ENCODE data around the gene BOD1L2.

BOD1L2 gene

GRCh38 chr18:57150081-57150480, 3.2 kb downstream of the BOD1L2 start:
- DNase-seq (ENCODE audit: low spot score), result no peak

GRCh38 chr18:57150828-57151227, 3.9 kb downstream of the BOD1L2 start:
- no peak for DNase-seq (ENCODE audit: low spot score)

- DNase-seq (ENCODE audit: low spot score), result no peak
These were observed 7.4 kb downstream of the BOD1L2 start for GRCh38 chr18:57154191-57154830.

- no peak for DNase-seq (ENCODE audit: low spot score)
These were observed 17.5 kb downstream of the BOD1L2 start for GRCh38 chr18:57164401-57164800.

- DNase-seq (ENCODE audit: low spot score), result no peak
These were observed 20.9 kb downstream of the BOD1L2 start for GRCh38 chr18:57167617-57168308.

- DNase-seq (ENCODE audit: low spot score), result no peak
These were observed 24.1 kb downstream of the BOD1L2 start for GRCh38 chr18:57171026-57171425.

- DNase-seq (ENCODE audit: low spot score), result no peak
These were observed 28.6 kb downstream of the BOD1L2 start for GRCh38 chr18:57175532-57175931.

GRCh38 chr18:57185434-57185833, 38.5 kb downstream of the BOD1L2 start:
- DNase-seq (ENCODE audit: low spot score), result no peak

GRCh38 chr18:57188851-57189557, 42.1 kb downstream of the BOD1L2 start:
- no peak for DNase-seq (ENCODE audit: low spot score)

- no peak for DNase-seq (ENCODE audit: low spot score)
These were observed 43.1 kb downstream of the BOD1L2 start for GRCh38 chr18:57190026-57190425.

GRCh38 chr18:57194070-57194469, 47.2 kb downstream of the BOD1L2 start:
- DNase-seq (ENCODE audit: low spot score), result no peak

- no peak for DNase-seq (ENCODE audit: low spot score)
These were observed 47.7 kb downstream of the BOD1L2 start for GRCh38 chr18:57194622-57195021.

GRCh38 chr18:57195341-57195740, 48.5 kb downstream of the BOD1L2 start:
- DNase-seq (ENCODE audit: low spot score), result no peak

- no peak for DNase-seq (ENCODE audit: low spot score)
These were observed 50.4 kb downstream of the BOD1L2 start for GRCh38 chr18:57197261-57197660.

- DNase-seq (ENCODE audit: low spot score), result no peak
These were observed 51.2 kb downstream of the BOD1L2 start for GRCh38 chr18:57198073-57198472.
